Measurements from ENCODE around the gene GOLGA6C. TPM values are rescaled to one million over a fixed set of nuclear protein-coding genes. Genes with fewer than 3 reads are reported as not detected.

Gene GOLGA6C
- total and polyA plus RNA-seq, 2 donors (not counting 3 experiments of a cell fraction or from before 2014, with no cell fraction given) = not detected

DNA sequence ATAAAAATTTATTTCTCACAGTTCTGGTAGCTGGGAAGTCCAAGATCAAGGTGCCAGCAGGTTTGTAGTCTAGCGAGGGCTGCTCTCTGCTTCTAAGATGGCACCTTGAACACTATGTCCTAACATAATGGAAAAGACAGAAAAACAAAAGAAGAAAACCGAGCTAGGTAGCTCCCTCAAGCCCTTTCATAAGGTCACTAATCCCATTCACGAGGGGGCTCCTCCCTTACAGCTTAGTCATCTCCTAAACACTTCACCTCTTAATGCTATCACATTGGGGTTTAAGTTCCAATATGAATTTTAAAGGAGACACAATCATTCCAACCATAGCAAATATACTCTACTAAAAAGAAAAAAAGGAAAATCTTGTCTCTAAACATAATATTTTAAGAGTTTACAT, 48.1 kb downstream of the GOLGA6C start:
- Histone ChIP-seq H4K20me1 (replicated peaks; ENCODE audit: control insufficient read depth, extremely low read depth, insufficient read depth, low read length) (no peaks in the 10 kb centered on the region), H3K27ac (ENCODE audit: insufficient read depth, low read depth, low read length) (no peak overlapping the region), H3K4me3 (replicated peaks in 1 of 3; ENCODE audit: insufficient read depth in 1 of 3, low read depth in 1 of 3, low read length in 3 of 3) (no peak overlapping the region), H3K79me2 (ENCODE audit: control insufficient read depth, insufficient read depth, low read length) (no peaks in the 10 kb centered on the region), H3K4me1 (ENCODE audit: control insufficient read depth, extremely low read depth, insufficient read depth, low read length) (no peaks in the 10 kb centered on the region), H3K27me3 (ENCODE audit: control insufficient read depth in 2 of 2, insufficient read depth in 2 of 2, low read length in 2 of 2) (peaks cover 27 to 35% of the 10 kb centered on the region in 2 experiments), H3K9me1 (replicated peaks; ENCODE audit: control insufficient read depth, extremely low read depth, insufficient read depth, low read length) (no peaks in the 10 kb centered on the region), H3K9me3 (replicated peaks; ENCODE audit: control insufficient read depth, insufficient read depth, low read length) (no peaks in the 10 kb centered on the region), H3K36me3 (ENCODE audit: control insufficient read depth in 2 of 2, extremely low read depth in 1 of 2, insufficient read depth in 2 of 2, low read length in 2 of 2) (no peaks in the 10 kb centered on the region), H2AFZ (ENCODE audit: low read depth, low read length) (no peak overlapping the region), H3K4me2 (ENCODE audit: insufficient read depth, low read length) (no peak overlapping the region), H3K9ac (replicated peaks; ENCODE audit: extremely low read depth, insufficient read depth, low read length) (no peak overlapping the region)
- no TSS peak for BruUV-seq (replicated peaks)
- ChIA-PET CTCF (no interaction called here), POLR2A (no interaction called here)
- DNase-seq (ENCODE audit: low read depth, low spot score) = no peak
- dilution Hi-C loops (cut with MboI; ENCODE audit: extremely low pct_ligation_motif_present, low sequenced_read_pairs) (no loop called here), intact Hi-C loops (cut with micrococcal nuclease) (loop anchor here (10.0 kb wide), 1 partner anchor 281 kb away; the partner anchor contains the start of gene PPCDC)
- FAIRE-seq = no peak
- TF ChIP-seq JUN (IDR thresholded peaks at IDR 0.05; ENCODE audit: borderline replicate concordance, insufficient read depth, insufficient read length, low read depth) (no peak), FOS (IDR thresholded peaks at IDR 0.05; ENCODE audit: borderline replicate concordance, insufficient read depth, low read length) (no peak), CTCF (IDR thresholded peaks at IDR 0.05; ENCODE audit: extremely low read depth in 1 of 2, insufficient read depth in 1 of 2, low read depth in 1 of 2, low read length in 2 of 2) (no peak), GATA2 (IDR thresholded peaks at IDR 0.05; ENCODE audit: insufficient read depth, insufficient read length, low read depth, low read length) (no peak), EZH2 (IDR thresholded peaks at IDR 0.05; ENCODE audit: borderline replicate concordance, low read depth, low read length, severe bottlenecking) (no peak), POLR2AphosphoS5 (IDR thresholded peaks at IDR 0.05; ENCODE audit: insufficient read depth, low read depth, low read length) (no peak), MAX (IDR thresholded peaks at IDR 0.05; ENCODE audit: insufficient read depth, insufficient read length) (no peak), POLR2A (IDR thresholded peaks at IDR 0.05; ENCODE audit: low read depth, low read length) (no peak), MYC (IDR thresholded peaks at IDR 0.05; ENCODE audit: low read depth, low read length) (no peak)
